K562 treated with DMSO at 1 percent for 48 hours (cell line): ENCODE results near the gene CMA1. TPM values are rescaled to one million over a fixed set of nuclear protein-coding genes. Genes with fewer than 3 reads are reported as not detected.

Experiments
- total RNA-seq: library from RNA; unstranded; fragments of 300-600 nt; gene quantifications from 2 replicates; pipeline ENCODE4 v1.2.3, GENCODE V29; 2022; ENCODE audit warnings: low replicate concordance; ENCODE audit errors: extremely low read depth

Gene CMA1
- total RNA-seq, result not detected in 2 replicates

GRCh38 chr14:24508155-24508840 lies at the start of gene CMA1:
CMA1 (minus strand) TSS chr14:24508265; CDS start chr14:24508235, 30 bp downstream.

Other genes with a start within 250 kb of the CMA1 start
- gene TGM1, start 245.1 kb downstream of the CMA1 start, total RNA-seq, result not detected in 2 replicates
- not detected in 2 replicates for gene RABGGTA, start 236.7 kb downstream of the CMA1 start, total RNA-seq
- not detected in 2 replicates for gene DHRS1, start 208.5 kb downstream of the CMA1 start, total RNA-seq
- not detected in 2 replicates for gene NOP9, start 208.4 kb downstream of the CMA1 start, total RNA-seq
- gene CIDEB, start 200.3 kb downstream of the CMA1 start, total RNA-seq, result not detected in 2 replicates
- not detected in 2 replicates for gene LTB4R2, start 198.1 kb downstream of the CMA1 start, total RNA-seq
- not detected in 2 replicates for gene LTB4R, start 196.8 kb downstream of the CMA1 start, total RNA-seq
- gene ADCY4, start 173.2 kb downstream of the CMA1 start, total RNA-seq, result not detected in 2 replicates
- gene RIPK3, start 168.3 kb downstream of the CMA1 start, total RNA-seq, result not detected in 2 replicates
- not detected in 2 replicates for gene NFATC4, start 140.1 kb downstream of the CMA1 start, total RNA-seq
- gene NYNRIN, start 109.3 kb downstream of the CMA1 start, total RNA-seq, result not detected in 2 replicates
- not detected in 2 replicates for gene CBLN3, start 78.6 kb downstream of the CMA1 start, total RNA-seq
- gene KHNYN, start 78.3 kb downstream of the CMA1 start, total RNA-seq, result 69.1 TPM in 1 of 2 replicates, not detected in the other
- not detected in 2 replicates for gene SDR39U1, start 65.5 kb downstream of the CMA1 start, total RNA-seq
- gene CTSG, start 68.0 kb upstream of the CMA1 start, total RNA-seq, result not detected in 2 replicates
- gene GZMH, start 101.4 kb upstream of the CMA1 start, total RNA-seq, result not detected in 2 replicates
- not detected in 2 replicates for gene GZMB, start 125.9 kb upstream of the CMA1 start, total RNA-seq